ENCODE data around the gene STPG4. TPM values are rescaled to one million over a fixed set of nuclear protein-coding genes. Genes with fewer than 3 reads are reported as not detected.
"Not testable (repeated sequence)": the region's sequence is repeated elsewhere in the genome, so short reads cannot be mapped to it uniquely, and the experiment has no call there.

The STPG4 gene
- total RNA-seq, 6 experiments from 2014 or later = 0.19 to 0.40 (median 0.25) TPM; not detected in 3

DNA sequence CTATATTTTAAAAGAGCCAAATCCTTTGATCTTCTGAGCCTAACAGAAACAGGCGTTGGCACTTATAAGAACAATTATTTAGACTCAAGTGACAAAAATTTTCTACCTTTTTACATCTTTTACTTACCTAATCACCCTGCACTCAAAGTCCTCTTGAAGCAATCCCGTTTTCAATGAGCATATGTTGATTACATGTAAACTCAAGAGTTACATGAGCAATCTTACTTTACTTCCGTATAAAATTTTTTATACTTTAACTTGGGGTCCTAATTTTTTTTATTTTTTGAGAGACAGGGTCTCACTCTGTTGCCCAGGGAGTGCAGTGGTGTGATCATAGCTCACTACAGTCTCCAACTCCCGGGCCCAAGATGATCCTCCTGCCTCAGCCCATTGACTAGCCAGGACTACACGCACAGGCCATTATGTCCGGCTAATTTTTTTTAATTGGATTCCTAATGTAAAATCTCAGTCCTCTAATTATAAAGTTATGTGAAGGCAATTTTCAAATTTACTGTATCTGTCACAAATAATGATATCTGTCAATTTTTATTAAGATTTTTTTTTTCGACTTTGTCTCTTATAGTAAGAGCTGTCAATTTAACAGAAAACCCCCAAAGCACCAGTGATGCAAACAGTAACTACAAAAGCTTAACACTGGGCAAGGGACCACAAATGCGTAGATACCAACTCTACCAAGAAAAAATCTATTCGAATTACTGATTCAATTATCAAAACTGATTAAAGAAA is 19.1 kb upstream of the STPG4 start:
- TF ChIP-seq, protein P1, sequence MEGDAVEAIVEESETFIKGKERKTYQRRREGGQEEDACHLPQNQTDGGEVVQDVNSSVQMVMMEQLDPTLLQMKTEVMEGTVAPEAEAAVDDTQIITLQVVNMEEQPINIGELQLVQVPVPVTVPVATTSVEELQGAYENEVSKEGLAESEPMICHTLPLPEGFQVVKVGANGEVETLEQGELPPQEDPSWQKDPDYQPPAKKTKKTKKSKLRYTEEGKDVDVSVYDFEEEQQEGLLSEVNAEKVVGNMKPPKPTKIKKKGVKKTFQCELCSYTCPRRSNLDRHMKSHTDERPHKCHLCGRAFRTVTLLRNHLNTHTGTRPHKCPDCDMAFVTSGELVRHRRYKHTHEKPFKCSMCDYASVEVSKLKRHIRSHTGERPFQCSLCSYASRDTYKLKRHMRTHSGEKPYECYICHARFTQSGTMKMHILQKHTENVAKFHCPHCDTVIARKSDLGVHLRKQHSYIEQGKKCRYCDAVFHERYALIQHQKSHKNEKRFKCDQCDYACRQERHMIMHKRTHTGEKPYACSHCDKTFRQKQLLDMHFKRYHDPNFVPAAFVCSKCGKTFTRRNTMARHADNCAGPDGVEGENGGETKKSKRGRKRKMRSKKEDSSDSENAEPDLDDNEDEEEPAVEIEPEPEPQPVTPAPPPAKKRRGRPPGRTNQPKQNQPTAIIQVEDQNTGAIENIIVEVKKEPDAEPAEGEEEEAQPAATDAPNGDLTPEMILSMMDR (IDR thresholded peaks at IDR 0.05) = no peak
- H3K27me3 Mint-ChIP-seq (ENCODE audit: insufficient read depth) = peaks cover 23% of the 10 kb centered on the region
- peak overlapping the region; percentile 97 for H3K4me3 Mint-ChIP-seq
- no peak for DNase-seq
- H3K4me1 Mint-ChIP-seq (ENCODE audit: low read depth) = peaks cover 58% of the 10 kb centered on the region
- peaks cover 13% of the 10 kb centered on the region for H3K9me3 Mint-ChIP-seq
- peak overlapping the region; percentile 94 for H3K27ac Mint-ChIP-seq
- peaks cover 62% of the 10 kb centered on the region for H3K36me3 Mint-ChIP-seq (ENCODE audit: low read depth)

DNA sequence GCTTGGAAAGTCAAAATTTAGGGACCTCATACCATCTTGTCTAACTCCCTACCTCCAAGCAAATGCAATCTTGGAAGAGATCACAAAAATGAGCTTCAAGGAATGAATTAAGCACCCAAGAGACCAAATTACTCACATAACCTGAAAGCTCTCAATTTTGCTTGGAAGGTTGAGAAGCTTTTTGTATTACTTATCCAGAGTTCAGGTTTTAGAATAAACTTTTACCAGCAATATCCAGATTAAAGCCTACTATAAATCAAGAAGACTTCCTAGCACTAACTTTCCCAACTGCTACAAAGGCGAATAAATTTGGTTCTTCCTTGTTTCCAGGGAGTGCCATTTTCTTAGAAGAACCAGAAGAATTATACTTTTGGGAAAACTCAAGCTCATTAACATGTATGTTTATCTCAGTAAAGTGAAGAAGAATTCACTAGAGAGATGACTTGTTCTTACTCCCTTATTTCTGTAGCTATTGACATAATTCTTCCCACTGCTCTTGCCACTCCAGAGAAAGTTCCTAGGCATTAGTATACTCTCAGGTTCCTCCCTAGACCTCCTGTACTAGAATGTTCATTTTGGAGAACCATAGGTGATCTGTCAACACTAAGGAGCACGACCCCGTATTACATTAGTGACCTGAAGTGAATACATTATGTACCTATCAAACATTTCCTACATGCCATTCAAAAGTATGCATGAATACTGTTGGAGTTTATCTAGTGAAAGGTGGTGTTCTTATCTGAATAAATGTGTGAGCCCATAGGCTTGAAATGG is 18.0 kb upstream of the STPG4 start:
- Mint-ChIP-seq H3K9me3 (peaks cover 13% of the 10 kb centered on the region), H3K36me3 (ENCODE audit: low read depth) (peaks cover 65% of the 10 kb centered on the region), H3K27me3 (ENCODE audit: insufficient read depth) (peaks cover 23% of the 10 kb centered on the region), H3K27ac (peak overlapping the region; percentile 94), H3K4me1 (ENCODE audit: low read depth) (peaks cover 66% of the 10 kb centered on the region), H3K4me3 (peak overlapping the region; percentile 97)
- TF ChIP-seq, protein P1 (IDR thresholded peaks at IDR 0.05) = no peak
- no peak for DNase-seq

DNA sequence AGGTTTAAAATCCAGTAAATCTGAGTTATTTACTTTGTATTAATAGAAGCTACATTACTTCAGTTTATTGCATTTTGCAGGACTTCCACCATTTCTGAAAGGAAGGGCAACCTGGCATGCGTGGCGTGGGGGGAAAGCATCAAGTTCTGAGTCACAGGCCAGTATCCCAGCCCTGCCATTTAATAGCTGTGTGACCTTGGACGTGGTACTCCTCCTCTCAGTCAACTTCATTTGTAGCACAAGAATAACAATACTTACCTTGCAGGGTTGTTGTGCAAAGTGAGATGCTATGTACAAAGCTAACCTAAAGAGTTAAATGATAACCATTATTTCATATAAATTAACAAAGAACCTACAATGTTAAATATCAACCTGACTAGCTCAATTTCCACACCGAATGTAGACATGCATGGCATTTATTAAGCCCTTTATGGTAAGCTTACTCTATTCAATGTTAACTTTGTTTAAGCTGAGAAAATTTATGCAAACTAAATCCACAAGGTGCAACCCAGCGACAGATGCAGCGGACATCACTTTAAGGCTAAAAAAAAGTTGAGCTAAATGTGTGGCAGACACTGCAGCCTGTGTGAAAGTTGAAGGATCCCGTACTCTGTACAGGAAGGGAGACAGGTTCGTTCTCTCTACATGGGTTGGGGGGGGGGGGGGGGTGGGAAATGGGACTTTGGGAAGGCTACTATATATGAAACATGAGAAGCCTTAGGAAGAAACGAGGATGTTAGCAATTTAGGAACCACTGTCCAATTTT is 17.2 kb upstream of the STPG4 start:
- peaks cover 23% of the 10 kb centered on the region for H3K27me3 Mint-ChIP-seq (ENCODE audit: insufficient read depth)
- H3K36me3 Mint-ChIP-seq (ENCODE audit: low read depth) = peaks cover 68% of the 10 kb centered on the region
- peak overlapping the region; percentile 94 for H3K27ac Mint-ChIP-seq
- peaks cover 63% of the 10 kb centered on the region for H3K4me1 Mint-ChIP-seq (ENCODE audit: low read depth)
- TF ChIP-seq, protein P1 (IDR thresholded peaks at IDR 0.05) = no peak
- DNase-seq = no peak
- H3K4me3 Mint-ChIP-seq = peak overlapping the region; percentile 97
- H3K9me3 Mint-ChIP-seq = peaks cover 13% of the 10 kb centered on the region

DNA sequence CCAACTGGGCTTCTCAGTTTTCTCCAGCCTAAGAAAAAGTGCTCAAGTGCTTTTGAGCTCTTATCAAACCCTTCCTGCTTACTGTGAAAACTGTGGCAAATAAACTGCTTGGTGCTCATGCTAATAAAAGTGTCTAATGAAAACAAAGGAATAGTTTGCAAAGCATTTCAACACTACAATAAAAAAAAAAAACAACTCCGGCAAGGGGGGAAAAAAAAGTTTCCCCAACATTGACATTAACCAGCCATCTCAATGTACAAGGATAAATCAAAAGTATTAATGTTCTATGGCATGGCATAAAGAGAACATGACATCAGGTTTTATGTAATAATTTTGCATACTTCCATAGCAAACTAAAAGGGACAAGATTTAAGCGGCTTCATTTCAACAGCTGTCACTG is 14.7 kb upstream of the STPG4 start:
- Mint-ChIP-seq H3K4me1 (ENCODE audit: low read depth) (peaks cover 81% of the 10 kb centered on the region), H3K27me3 (ENCODE audit: insufficient read depth) (peaks cover 4% of the 10 kb centered on the region; the same call in 1 of the 2 replicates), H3K9me3 (no peaks in the 10 kb centered on the region), H3K27ac (peak overlapping the region; percentile 94), H3K36me3 (ENCODE audit: low read depth) (peaks cover 58% of the 10 kb centered on the region), H3K4me3 (peak overlapping the region; percentile 97)
- TF ChIP-seq, protein P1 (IDR thresholded peaks at IDR 0.05) = no peak
- no peak for DNase-seq

DNA sequence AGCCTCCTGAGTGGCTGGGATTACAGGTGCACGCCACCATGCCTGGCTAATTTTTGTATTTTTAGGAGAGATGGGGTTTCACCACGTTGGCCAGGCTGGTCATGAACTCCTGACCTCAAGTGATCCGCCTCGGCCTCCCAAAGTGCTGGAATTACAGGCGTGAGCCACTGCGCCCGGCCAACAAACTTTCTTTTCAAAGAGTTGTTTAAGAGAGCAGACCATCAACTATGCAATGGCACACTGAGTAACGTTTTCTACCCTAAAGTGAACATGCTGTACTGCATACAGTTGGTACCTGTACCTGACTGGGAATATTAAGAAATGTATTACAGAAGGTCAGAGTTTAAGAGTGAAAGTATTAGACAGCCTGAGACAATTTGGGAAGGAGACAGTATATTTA is 13.8 kb upstream of the STPG4 start:
- Mint-ChIP-seq H3K36me3 (ENCODE audit: low read depth) (peaks cover 49% of the 10 kb centered on the region), H3K4me3 (peak overlapping the region; percentile 34; the same call in 1 of the 2 replicates), H3K4me1 (ENCODE audit: low read depth) (peaks cover 89% of the 10 kb centered on the region), H3K27ac (peak overlapping the region; percentile 55; the same call in 1 of the 2 replicates)
- DNase-seq; H3K9me3 Mint-ChIP-seq; H3K27me3 Mint-ChIP-seq (ENCODE audit: insufficient read depth): not testable (repeated sequence)
